Measurements from ENCODE around the gene RIPOR2. TPM values are rescaled to one million over a fixed set of nuclear protein-coding genes. Genes with fewer than 3 reads are reported as not detected.
"Not testable (repeated sequence)": the region's sequence is repeated elsewhere in the genome, so short reads cannot be mapped to it uniquely, and the experiment has no call there.

RIPOR2 gene
- polyA plus RNA-seq, 2 donors: 0.41 to 0.61 TPM

- Histone ChIP-seq H3K4me3 (ENCODE audit: low read depth in 1 of 2, low read length in 2 of 2) (no peak overlapping the region), H3K27me3 (ENCODE audit: control insufficient read depth in 1 of 2, insufficient read depth in 2 of 2, low read length in 2 of 2) (no peaks in the 10 kb centered on the region), H3K36me3 (ENCODE audit: control insufficient read depth in 2 of 2, insufficient read depth in 2 of 2, low read length in 1 of 2) (no peaks in the 10 kb centered on the region), H3K27ac (ENCODE audit: low read depth in 2 of 2, low read length in 1 of 2) (no peak overlapping the region), H3K4me1 (ENCODE audit: control insufficient read depth in 2 of 2, insufficient read depth in 2 of 2, low read length in 1 of 2) (no peaks in the 10 kb centered on the region), H3K9me3 (ENCODE audit: control insufficient read depth in 2 of 2, insufficient read depth in 1 of 2, low read depth in 1 of 2, low read length in 1 of 2) (no peaks in the 10 kb centered on the region)
These were observed 180.5 kb downstream of the RIPOR2 start for GRCh38 chr6:24755279-24755678.

GRCh38 chr6:24754378-24754777, 181.4 kb downstream of the RIPOR2 start:
- not testable (repeated sequence) for H3K36me3 ChIP-seq (ENCODE audit: control insufficient read depth in 2 of 2, insufficient read depth in 2 of 2, low read length in 1 of 2); H3K4me3 ChIP-seq (ENCODE audit: low read depth in 1 of 2, low read length in 2 of 2); H3K9me3 ChIP-seq (ENCODE audit: control insufficient read depth in 2 of 2, insufficient read depth in 1 of 2, low read depth in 1 of 2, low read length in 1 of 2); H3K27ac ChIP-seq (ENCODE audit: low read depth in 2 of 2, low read length in 1 of 2); H3K4me1 ChIP-seq (ENCODE audit: control insufficient read depth in 2 of 2, insufficient read depth in 2 of 2, low read length in 1 of 2); H3K27me3 ChIP-seq (ENCODE audit: control insufficient read depth in 1 of 2, insufficient read depth in 2 of 2, low read length in 2 of 2)
- 89 to 90% methylated on average over 4 of the region's 4 CpGs for WGBS, 2 donors

Other genes starting within 250 kb of the RIPOR2 start
- gene C6orf62, start 216.8 kb downstream of the RIPOR2 start, polyA plus RNA-seq: 10 to 100 TPM; 37.4 to 40.2 TPM
- 10 to 100 TPM; 10.4 to 18.8 TPM for gene GMNN, start 161.0 kb downstream of the RIPOR2 start, polyA plus RNA-seq
- gene ARMH2, start 137.0 kb downstream of the RIPOR2 start, polyA plus RNA-seq: not detected